A549 (cell line): ENCODE data around the gene HMX1. TPM values are rescaled to one million over a fixed set of nuclear protein-coding genes. Genes with fewer than 3 reads are reported as not detected.

Experiments used
- ATAC-seq, 2 experiments: fragments of 200-7000 bp in 1 of 2; fragments of >200 bp in 1 of 2; cut with Nextera tagmentation in 1 of 2; cut with Tn5 transposase in 1 of 2; 3 replicates each; pipeline versions ENCODE4 v1.8.0 to v1.9.1; 2018 to 2020; ENCODE audit warnings: mild to moderate bottlenecking in 1 of 2, moderate library complexity in 1 of 2
- CTCF ChIA-PET: fragments of 300-600 bp; sonication (Branson Sonifier 250); formaldehyde crosslinking; extraction: SDS; loops from one replicate; lab custom pipeline; 2021; ENCODE audit warnings: antibody characterized with exemption, inconsistent platforms; lab: Yijun Ruan, JAX
- POLR2A ChIA-PET: fragments of 350-600 bp; formaldehyde crosslinking; extraction: SDS; loops from one replicate; lab custom pipeline; 2021; ENCODE audit warnings: antibody characterized with exemption, inconsistent platforms; lab: Yijun Ruan, JAX
- DNase-seq, 2 experiments: peaks; one replicate each; pipeline versions ENCODE4 v3.0.0 to v3.0.0-alpha.2; 2011 to 2016; ENCODE audit warnings: low read depth in 1 of 2, low spot score in 1 of 2
- FAIRE-seq: peaks from 2 replicates; lab custom pipeline; 2011; peaks lifted over from hg19 to GRCh38; lab: Jason Lieb, UNC
- H3K27ac ChIP-seq, 2 experiments: fragments of >200 bp; sonication (Bioruptor Twin); formaldehyde crosslinking; 3 replicates each; pipeline ENCODE4 v1.5.1; 2016 to 2017
- H3K4me1 ChIP-seq: fragments of >200 bp; sonication (Bioruptor Twin); formaldehyde crosslinking; 3 replicates; pipeline ENCODE4 v1.6.1; 2016
- H3K4me2 ChIP-seq: fragments of >200 bp; sonication (Bioruptor Twin); formaldehyde crosslinking; 3 replicates; pipeline ENCODE4 v1.6.1; 2016
- H3K4me3 ChIP-seq: fragments of >200 bp; sonication (Bioruptor Twin); formaldehyde crosslinking; 3 replicates; pipeline ENCODE4 v1.5.1; 2016
- H3K9me3 ChIP-seq: fragments of >200 bp; sonication (Bioruptor Twin); formaldehyde crosslinking; 3 replicates; pipeline ENCODE4 v1.6.1; 2016
- BCL3 ChIP-seq: fragments of >200 bp; sonication (Bioruptor Twin); formaldehyde crosslinking; IDR thresholded peaks from 3 replicates; pipeline ENCODE4 v1.6.1; 2016
- CBX2 ChIP-seq: fragments of 200-600 bp; sonication (generic); IDR thresholded peaks from 2 replicates; pipeline ENCODE4 v1.6.1; 2016; ENCODE audit warnings: low read depth, mild to moderate bottlenecking, borderline replicate concordance
- CTCF ChIP-seq: fragments of >200 bp; sonication (Bioruptor Twin); formaldehyde crosslinking; IDR thresholded peaks from 3 replicates; pipeline ENCODE4 v1.5.1; 2016
- E2F6 ChIP-seq: IDR thresholded peaks from 2 replicates; pipeline ENCODE4 v1.6.1; 2012; ENCODE audit warnings: low read depth, borderline replicate concordance
- EHMT2 ChIP-seq: fragments of 200-600 bp; sonication (generic); IDR thresholded peaks from 2 replicates; pipeline ENCODE4 v1.6.1; 2016; ENCODE audit warnings: antibody characterized with exemption, low read depth, mild to moderate bottlenecking, moderate library complexity
- ELK1 ChIP-seq: fragments of 150-350 bp; IDR thresholded peaks from 2 replicates; pipeline ENCODE4 v1.6.1; 2014; ENCODE audit warnings: low read depth, mild to moderate bottlenecking, low read length
- ESRRA ChIP-seq: fragments of 150-350 bp; IDR thresholded peaks from 2 replicates; pipeline ENCODE4 v1.6.1; 2014; ENCODE audit warnings: mild to moderate bottlenecking, low read length, borderline replicate concordance
- HDAC2 ChIP-seq: fragments of 200-600 bp; sonication (generic); IDR thresholded peaks from 2 replicates; pipeline ENCODE4 v1.6.1; 2016
- HOXA7 ChIP-seq: fragments of 250-450 bp; sonication (Bioruptor Pico); IDR thresholded peaks from 2 replicates; pipeline ENCODE4 v1.5.0; 2020; ENCODE audit warnings: mild to moderate bottlenecking, moderate library complexity
- KDM5A ChIP-seq: fragments of 200-600 bp; sonication (generic); IDR thresholded peaks from 2 replicates; pipeline ENCODE4 v1.6.1; 2016; ENCODE audit warnings: antibody characterized with exemption, mild to moderate bottlenecking
- MAX ChIP-seq: IDR thresholded peaks from 2 replicates; pipeline ENCODE4 v1.6.1; 2012
- NFE2L2 ChIP-seq: fragments of 150-350 bp; conservative IDR thresholded peaks from 2 replicates; pipeline ENCODE4 v1.6.1; 2014; ENCODE audit warnings: low read length
- NPAS2 ChIP-seq: fragments of 250-450 bp; sonication (Bioruptor Pico); IDR thresholded peaks from 2 replicates; pipeline ENCODE4 v1.8.0; 2022; ENCODE audit warnings: mild to moderate bottlenecking, moderate library complexity, borderline replicate concordance
- NR3C1 ChIP-seq: fragments of >200 bp; sonication (Bioruptor Twin); formaldehyde crosslinking; IDR thresholded peaks from 3 replicates; pipeline ENCODE4 v1.6.1; 2017
- POLR2AphosphoS2 ChIP-seq: conservative IDR thresholded peaks from 2 replicates; pipeline ENCODE4 v1.6.1; 2012; ENCODE audit warnings: low read length, improper control_type of control experiment, inconsistent platforms
- RAD21 ChIP-seq, 2 experiments: fragments of >200 bp in 1 of 2; sonication (Bioruptor Twin) in 1 of 2; formaldehyde crosslinking in 1 of 2; IDR thresholded peaks in 1 of 2; conservative IDR thresholded peaks in 1 of 2; 2 replicates in 1 of 2; 3 replicates in 1 of 2; pipeline ENCODE4 v1.6.1; 2012 to 2018; ENCODE audit warnings: inconsistent platforms in 1 of 2
- RARB ChIP-seq: fragments of 250-450 bp; sonication (Bioruptor Pico); IDR thresholded peaks from 2 replicates; pipeline ENCODE4 v1.8.0; 2021; ENCODE audit warnings: mild to moderate bottlenecking, moderate library complexity
- RCOR1 ChIP-seq: fragments of 150-350 bp; IDR thresholded peaks from 2 replicates; pipeline ENCODE4 v1.6.1; 2014; ENCODE audit warnings: antibody characterized with exemption, low read length, low read depth
- REST ChIP-seq: fragments of 200-600 bp; sonication (generic); IDR thresholded peaks from 2 replicates; pipeline ENCODE4 v1.6.1; 2016; ENCODE audit warnings: antibody characterized with exemption, mild to moderate bottlenecking, moderate library complexity
- TFCP2L1 ChIP-seq: fragments of 250-450 bp; sonication (Bioruptor Pico); IDR thresholded peaks from 2 replicates; pipeline ENCODE4 v1.5.0; 2021; ENCODE audit warnings: mild to moderate bottlenecking
- TP53 ChIP-seq: fragments of 250-450 bp; sonication (Bioruptor Pico); IDR thresholded peaks from 2 replicates; pipeline ENCODE4 v1.5.0; 2021; ENCODE audit warnings: mild to moderate bottlenecking, moderate library complexity
- ZFP36 ChIP-seq: fragments of 450-650 bp; IDR thresholded peaks from 2 replicates; pipeline ENCODE4 v1.6.1; 2014; ENCODE audit warnings: borderline replicate concordance; ENCODE audit not compliant: partially characterized antibody
- WGBS: methylation state at CpG from one replicate; pipeline ENCODE4 v1.1.6; 2017; ENCODE audit errors: missing lambda C conversion rate; 5-methylcytosine and 5-hydroxymethylcytosine counted together
- polyA plus RNA-seq, 4 experiments: library from polyadenylated mRNA; depleted of rRNA in 3 of 4; stranded (reverse); fragments of >200 nt; fragmentation: RNase III in 1 of 4; extraction: RNeasy Plus Mini Kit Qiagen cat#74134 plus additional on column Dnase treatment in 1 of 4; gene quantifications; 2 replicates in 3 of 4; 3 replicates in 1 of 4; pipeline ENCODE4 v1.2.3, GENCODE V29; 2011 to 2017

The HMX1 gene
- polyA plus RNA-seq, 2 of the 4 experiments (the other 2 are of a cell fraction), result 0.06 TPM; not detected in 1

GRCh38 chr4:8910100-8910821, 38.6 kb upstream of the HMX1 start:
- ATAC-seq, result 0 out of 6 replicates have a peak, but pooled peaks of 1 of the 2 experiments have one; percentile 8
- WGBS, result 66% methylated on average over 13 of the region's 30 CpGs
- TF ChIP-seq POLR2AphosphoS2, result no peak
- no peak for TF ChIP-seq TP53
- no peak for TF ChIP-seq HOXA7
- TF ChIP-seq CTCF, result no peak
- TF ChIP-seq NPAS2 (CRISPR knock-in tag), result no peak
- no peak for TF ChIP-seq ZFP36
- TF ChIP-seq NR3C1, result no peak
- no peak for TF ChIP-seq KDM5A

GRCh38 chr4:8909548-8909947, 37.9 kb upstream of the HMX1 start:
- peak in 1 of 2 experiments; percentile 41; a peak in 1 of 6 replicates for ATAC-seq
- FAIRE-seq, result no peak
- Histone ChIP-seq H3K4me3 (no peak overlapping the region), H3K27ac (no peak overlapping the region), H3K9me3 (no peaks in the 10 kb centered on the region), H3K4me2 (peak overlapping the region; percentile 43; the same call in 2 of the 3 replicates), H3K4me1 (peaks cover 6% of the 10 kb centered on the region; the same call in 1 of the 3 replicates)
- CTCF ChIA-PET, result interaction anchor here (1.2 to 3.4 kb wide), 2 partner anchors 8 to 302 kb away, joined by 3 to 15 read pairs; no protein-coding TSS in a partner anchor
- TF ChIP-seq CBX2, result no peak
- no peak for TF ChIP-seq NR3C1
- no peak for TF ChIP-seq ESRRA
- no peak for TF ChIP-seq HDAC2
- no peak for TF ChIP-seq RAD21 (conservative IDR thresholded peaks at IDR 0.05 in 1 of 2, IDR thresholded peaks at IDR 0.05 in 1 of 2)
- POLR2A ChIA-PET, result no interaction called here
- 15% methylated on average over 9 of the region's 9 CpGs for WGBS
- DNase-seq, result no peak

More at GRCh38 chr4:8910100-8910821, 38.6 kb upstream of the HMX1 start:
- DNase-seq (no peak), FAIRE-seq (no peak)
- Histone ChIP-seq H3K4me2 (peak overlapping the region; percentile 43; the same call in 1 of the 3 replicates), H3K4me3 (no peak overlapping the region), H3K4me1 (peaks cover 6% of the 10 kb centered on the region; the same call in 1 of the 3 replicates), H3K9me3 (no peaks in the 10 kb centered on the region), H3K27ac (no peak overlapping the region)
- ChIA-PET POLR2A (no interaction called here), CTCF (interaction anchor here (3.4 kb wide), 1 partner anchor 7 kb away, joined by 15 read pairs; no protein-coding TSS in a partner anchor)

GRCh38 chr4:8908206-8908893, 36.7 kb upstream of the HMX1 start:
- no peak overlapping the region for H3K27ac ChIP-seq
- no peak overlapping the region for H3K4me2 ChIP-seq
- ATAC-seq, result no peak
- POLR2A ChIA-PET, result no interaction called here
- WGBS, result 52% methylated on average over 13 of the region's 34 CpGs
- DNase-seq, result no peak
- no peak for FAIRE-seq
- CTCF ChIA-PET, result interaction anchor here (1.2 to 3.4 kb wide), 2 partner anchors 9 to 301 kb away, joined by 3 to 15 read pairs; no protein-coding TSS in a partner anchor
- H3K9me3 ChIP-seq, result no peaks in the 10 kb centered on the region
- no peak overlapping the region for H3K4me3 ChIP-seq
- peaks cover 6% of the 10 kb centered on the region; the same call in 1 of the 3 replicates for H3K4me1 ChIP-seq
- TF ChIP-seq RCOR1 (no peak), E2F6 (no peak), REST (no peak), RARB (CRISPR knock-in tag) (no peak), BCL3 (no peak), TFCP2L1 (no peak), NPAS2 (CRISPR knock-in tag) (no peak), MAX (no peak), EHMT2 (no peak), NFE2L2 (no peak), ELK1 (no peak)
